SH-SY5Y (cell line): ENCODE measurements around the gene KCNF1.

Experiments used
- GATA2 ChIP-seq: IDR thresholded peaks from 2 replicates; pipeline ENCODE4 v1.6.1; 2011; ENCODE audit warnings: mild to moderate bottlenecking, low read depth, low read length
- GATA3 ChIP-seq: IDR thresholded peaks from 2 replicates; pipeline ENCODE4 v1.6.1; 2011; ENCODE audit warnings: low read depth, mild to moderate bottlenecking, low read length, moderate library complexity

DNA sequence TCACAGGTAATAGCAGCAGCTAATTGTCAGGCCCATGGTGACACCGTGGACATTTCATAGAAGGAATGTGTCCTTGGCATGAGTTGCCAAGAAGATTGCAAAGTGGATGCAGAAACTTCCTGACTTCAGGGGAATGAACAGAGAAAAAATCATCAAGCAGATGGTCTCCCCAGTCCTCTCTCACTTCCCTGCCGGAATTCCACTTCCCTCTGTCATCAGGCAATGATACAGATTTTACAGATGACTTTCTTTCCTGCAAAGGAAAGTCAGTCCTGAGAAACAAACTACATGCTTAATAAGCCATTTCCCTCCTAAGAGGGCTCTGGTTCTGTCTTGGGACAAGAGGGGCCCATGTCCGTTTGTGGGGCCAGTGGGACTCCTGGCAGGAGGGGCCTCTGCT is 45.7 kb downstream of the KCNF1 start:
- TF ChIP-seq GATA2, result no peak
- TF ChIP-seq GATA3, result no peak
